ENCODE results near the gene ABHD16A.
"Not testable (repeated sequence)": the region's sequence is repeated elsewhere in the genome, so short reads cannot be mapped to it uniquely, and the experiment has no call there.

ABHD16A gene

DNA sequence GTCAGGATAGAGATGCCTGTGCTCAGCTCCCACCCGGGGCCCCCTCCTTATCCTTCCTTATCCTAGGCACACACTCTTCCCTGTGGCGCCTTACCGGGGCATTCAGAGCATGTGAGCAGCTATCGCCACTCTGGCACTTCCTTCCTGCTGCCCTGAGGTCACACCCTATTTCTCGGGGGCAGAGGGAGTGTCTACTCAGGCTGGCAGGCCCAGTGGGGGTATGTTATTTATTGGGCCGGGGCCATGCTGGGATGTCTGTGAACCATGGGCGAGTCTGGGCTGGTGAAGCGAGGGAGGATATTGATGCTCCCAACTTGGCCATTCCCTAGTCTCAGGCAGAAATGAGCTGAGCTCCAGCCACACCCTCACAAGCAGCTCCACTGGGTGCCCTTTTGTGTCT lies 8.1 kb upstream of the ABHD16A start:
- DNase-seq (ENCODE audit: low read depth, low spot score): no peak
- H3K36me3 ChIP-seq (ENCODE audit: insufficient read depth, insufficient read length, low read length): no peaks in the 10 kb centered on the region
- no peak overlapping the region for H3K9ac ChIP-seq (ENCODE audit: insufficient read length, low read depth)
- no peaks in the 10 kb centered on the region for H3K9me3 ChIP-seq (ENCODE audit: insufficient read depth, low read length)
- H3K4me3 ChIP-seq (ENCODE audit: insufficient read length, low read depth): no peak overlapping the region
- no peaks in the 10 kb centered on the region for H3K27me3 ChIP-seq (ENCODE audit: insufficient read depth, insufficient read length)
- TF ChIP-seq YY1 (IDR thresholded peaks at IDR 0.05; ENCODE audit: insufficient read depth, insufficient read length): no peak
- no peak for TF ChIP-seq SUZ12 (IDR thresholded peaks at IDR 0.05; ENCODE audit: extremely low read depth, insufficient read depth, insufficient read length)
- no peak for TF ChIP-seq ZNF274 (IDR thresholded peaks at IDR 0.05; ENCODE audit: low read depth, low read length)
- peaks cover 6% of the 10 kb centered on the region for H3K4me1 ChIP-seq (ENCODE audit: insufficient read depth, insufficient read length)

DNA sequence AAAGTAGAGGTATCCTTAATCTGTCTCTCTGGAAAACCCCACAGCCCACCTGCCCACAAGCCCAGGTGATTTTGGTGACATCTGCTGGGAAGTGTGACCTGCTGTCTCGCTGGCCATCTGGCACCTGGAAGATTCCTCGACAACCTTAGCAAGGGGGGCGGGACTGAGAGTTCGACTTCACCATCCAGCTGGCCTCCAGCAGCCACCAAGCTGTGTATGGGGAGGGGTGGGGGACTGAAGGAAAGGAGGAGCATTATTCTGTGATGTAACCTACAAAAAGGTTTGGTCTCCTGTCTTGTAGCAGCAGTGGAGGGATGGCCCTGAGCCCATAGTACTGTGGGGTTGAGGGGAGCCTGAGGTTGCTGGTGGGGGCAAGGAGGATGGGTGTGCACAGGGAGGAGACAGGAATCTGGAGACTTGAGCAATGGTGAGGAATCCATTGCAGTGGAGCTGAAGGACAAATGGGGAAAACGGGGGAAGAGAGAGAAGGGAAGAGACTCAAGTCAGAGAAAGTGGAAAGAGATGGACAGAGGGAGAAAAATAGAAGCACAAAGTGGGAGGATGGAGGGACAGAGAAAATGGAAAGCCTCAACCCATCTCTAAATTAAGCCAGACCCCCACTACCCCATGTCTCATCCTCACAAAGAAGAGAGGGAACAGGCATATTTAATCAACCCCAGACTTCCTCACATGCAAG lies 7.5 kb upstream of the ABHD16A start:
- Histone ChIP-seq H3K4me3 (ENCODE audit: insufficient read length, low read depth) (no peak overlapping the region), H3K27me3 (ENCODE audit: insufficient read depth, insufficient read length) (no peaks in the 10 kb centered on the region), H3K4me1 (ENCODE audit: insufficient read depth, insufficient read length) (peaks cover 6% of the 10 kb centered on the region), H3K9me3 (ENCODE audit: insufficient read depth, low read length) (no peaks in the 10 kb centered on the region), H3K9ac (ENCODE audit: insufficient read length, low read depth) (no peak overlapping the region), H3K36me3 (ENCODE audit: insufficient read depth, insufficient read length, low read length) (no peaks in the 10 kb centered on the region)
- no peak for DNase-seq (ENCODE audit: low read depth, low spot score)
- TF ChIP-seq ZNF274 (IDR thresholded peaks at IDR 0.05; ENCODE audit: low read depth, low read length) (no peak), YY1 (IDR thresholded peaks at IDR 0.05; ENCODE audit: insufficient read depth, insufficient read length) (no peak), SUZ12 (IDR thresholded peaks at IDR 0.05; ENCODE audit: extremely low read depth, insufficient read depth, insufficient read length) (no peak)

DNA sequence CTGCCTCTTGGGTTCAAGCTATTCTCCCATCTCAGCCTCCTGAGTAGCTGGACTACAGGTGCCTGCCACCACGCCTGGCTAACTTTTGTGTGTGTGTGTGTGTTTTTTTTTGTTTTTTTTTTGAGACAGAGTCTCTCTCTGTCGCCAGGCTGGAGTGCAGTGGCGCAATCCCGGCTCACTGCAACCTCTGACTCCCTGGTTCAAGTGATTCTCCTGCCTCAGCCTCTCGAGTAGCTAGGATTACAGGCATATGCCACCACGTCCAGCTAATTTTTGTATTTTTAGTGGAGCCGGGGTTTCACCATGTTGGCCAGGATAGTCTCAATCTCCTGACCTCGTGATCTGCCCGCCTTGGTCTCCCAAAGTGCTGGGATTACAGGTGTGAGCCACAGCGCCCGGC lies 6.0 kb upstream of the ABHD16A start:
- H3K36me3 ChIP-seq (ENCODE audit: insufficient read depth, insufficient read length, low read length); H3K9ac ChIP-seq (ENCODE audit: insufficient read length, low read depth); H3K4me3 ChIP-seq (ENCODE audit: insufficient read length, low read depth); DNase-seq (ENCODE audit: low read depth, low spot score); H3K27me3 ChIP-seq (ENCODE audit: insufficient read depth, insufficient read length); H3K4me1 ChIP-seq (ENCODE audit: insufficient read depth, insufficient read length); H3K9me3 ChIP-seq (ENCODE audit: insufficient read depth, low read length): not testable (repeated sequence)

DNA sequence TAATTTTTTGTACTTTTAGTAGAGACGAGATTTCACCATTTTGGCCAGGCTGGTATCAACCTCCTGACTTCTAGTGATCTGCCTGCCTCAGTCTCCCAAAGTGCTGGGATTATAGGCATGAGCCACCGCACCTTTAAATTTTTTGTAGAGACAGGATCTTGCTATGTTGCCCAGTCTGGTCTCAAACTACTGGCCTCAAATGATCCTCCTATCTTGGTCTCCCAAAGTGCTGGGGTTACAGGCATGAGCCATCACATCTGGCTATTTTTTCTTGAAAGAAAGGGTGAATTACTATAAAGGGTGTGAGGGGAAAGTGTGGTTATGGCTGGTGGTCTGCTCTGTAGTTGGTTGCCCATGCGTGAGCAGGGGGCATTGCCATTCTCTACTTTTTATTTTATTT lies 5.1 kb upstream of the ABHD16A start:
- no peaks in the 10 kb centered on the region for H3K4me1 ChIP-seq (ENCODE audit: insufficient read depth, insufficient read length)
- TF ChIP-seq SUZ12 (IDR thresholded peaks at IDR 0.05; ENCODE audit: extremely low read depth, insufficient read depth, insufficient read length): no peak
- no peak for TF ChIP-seq ZNF274 (IDR thresholded peaks at IDR 0.05; ENCODE audit: low read depth, low read length)
- no peak for TF ChIP-seq YY1 (IDR thresholded peaks at IDR 0.05; ENCODE audit: insufficient read depth, insufficient read length)

DNA sequence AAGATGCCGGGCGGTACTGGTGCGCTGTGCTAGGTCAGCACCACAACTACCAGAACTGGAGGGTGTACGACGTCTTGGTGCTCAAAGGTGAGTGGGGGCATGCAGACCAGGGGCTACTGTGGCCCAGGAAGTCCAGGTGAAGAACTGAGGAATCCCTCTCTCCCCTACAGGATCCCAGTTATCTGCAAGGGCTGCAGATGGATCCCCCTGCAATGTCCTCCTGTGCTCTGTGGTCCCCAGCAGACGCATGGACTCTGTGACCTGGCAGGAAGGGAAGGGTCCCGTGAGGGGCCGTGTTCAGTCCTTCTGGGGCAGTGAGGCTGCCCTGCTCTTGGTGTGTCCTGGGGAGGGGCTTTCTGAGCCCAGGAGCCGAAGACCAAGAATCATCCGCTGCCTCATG lies 4.6 kb upstream of the ABHD16A start:
- Histone ChIP-seq H3K9me3 (ENCODE audit: insufficient read depth, low read length) (no peaks in the 10 kb centered on the region), H3K27me3 (ENCODE audit: insufficient read depth, insufficient read length) (no peaks in the 10 kb centered on the region), H3K4me1 (ENCODE audit: insufficient read depth, insufficient read length) (no peaks in the 10 kb centered on the region), H3K9ac (ENCODE audit: insufficient read length, low read depth) (no peak overlapping the region), H3K4me3 (ENCODE audit: insufficient read length, low read depth) (no peak overlapping the region), H3K36me3 (ENCODE audit: insufficient read depth, insufficient read length, low read length) (no peaks in the 10 kb centered on the region)
- no peak for DNase-seq (ENCODE audit: low read depth, low spot score)
- TF ChIP-seq SUZ12 (IDR thresholded peaks at IDR 0.05; ENCODE audit: extremely low read depth, insufficient read depth, insufficient read length) (no peak), YY1 (IDR thresholded peaks at IDR 0.05; ENCODE audit: insufficient read depth, insufficient read length) (no peak), ZNF274 (IDR thresholded peaks at IDR 0.05; ENCODE audit: low read depth, low read length) (no peak)

More for the DNA sequence above, 5.1 kb upstream of the ABHD16A start:
- no peaks in the 10 kb centered on the region for H3K27me3 ChIP-seq (ENCODE audit: insufficient read depth, insufficient read length)
- H3K36me3 ChIP-seq (ENCODE audit: insufficient read depth, insufficient read length, low read length): no peaks in the 10 kb centered on the region
- DNase-seq (ENCODE audit: low read depth, low spot score): no peak
- no peak overlapping the region for H3K4me3 ChIP-seq (ENCODE audit: insufficient read length, low read depth)
- no peak overlapping the region for H3K9ac ChIP-seq (ENCODE audit: insufficient read length, low read depth)
- no peaks in the 10 kb centered on the region for H3K9me3 ChIP-seq (ENCODE audit: insufficient read depth, low read length)

DNA sequence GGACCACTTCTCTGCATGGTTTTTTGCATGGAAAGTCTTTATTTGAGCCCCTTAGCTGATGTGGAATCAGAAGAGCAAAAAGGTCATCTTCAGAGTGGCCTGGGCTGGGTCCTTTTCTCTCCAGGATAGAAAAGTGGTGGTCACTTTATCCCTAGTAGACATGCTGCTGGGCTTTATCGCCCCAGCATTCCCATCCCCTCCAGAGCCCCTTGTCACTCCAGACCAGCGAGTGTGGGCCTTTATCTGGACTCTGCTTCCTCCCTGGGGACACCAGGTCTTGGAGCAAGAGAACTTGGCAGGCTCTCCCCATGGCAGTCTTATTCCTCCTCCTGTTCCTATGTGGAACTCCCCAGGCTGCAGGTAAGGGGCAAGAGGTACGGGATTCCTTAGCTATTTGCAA lies 3.5 kb upstream of the ABHD16A start, which contains the start of gene LY6G6F:
LY6G6F (plus strand) TSS at position 268 of the 400 bp plus-strand sequence; CDS start at position 309, 41 bp downstream.
- Histone ChIP-seq H3K4me3 (ENCODE audit: insufficient read length, low read depth) (no peak within 1 kb of the TSS), H3K9ac (ENCODE audit: insufficient read length, low read depth) (no peak within 1 kb of the TSS), H3K9me3 (ENCODE audit: insufficient read depth, low read length) (no peaks in the 10 kb centered on the region), H3K27me3 (ENCODE audit: insufficient read depth, insufficient read length) (no peaks in the 10 kb centered on the region), H3K36me3 (ENCODE audit: insufficient read depth, insufficient read length, low read length) (peaks cover 4% of the 10 kb centered on the region), H3K4me1 (ENCODE audit: insufficient read depth, insufficient read length) (peaks cover 4% of the 10 kb centered on the region)
- TF ChIP-seq SUZ12 (IDR thresholded peaks at IDR 0.05; ENCODE audit: extremely low read depth, insufficient read depth, insufficient read length) (no peak), YY1 (IDR thresholded peaks at IDR 0.05; ENCODE audit: insufficient read depth, insufficient read length) (no peak), ZNF274 (IDR thresholded peaks at IDR 0.05; ENCODE audit: low read depth, low read length) (no peak)
- DNase-seq (ENCODE audit: low read depth, low spot score): no peak

DNA sequence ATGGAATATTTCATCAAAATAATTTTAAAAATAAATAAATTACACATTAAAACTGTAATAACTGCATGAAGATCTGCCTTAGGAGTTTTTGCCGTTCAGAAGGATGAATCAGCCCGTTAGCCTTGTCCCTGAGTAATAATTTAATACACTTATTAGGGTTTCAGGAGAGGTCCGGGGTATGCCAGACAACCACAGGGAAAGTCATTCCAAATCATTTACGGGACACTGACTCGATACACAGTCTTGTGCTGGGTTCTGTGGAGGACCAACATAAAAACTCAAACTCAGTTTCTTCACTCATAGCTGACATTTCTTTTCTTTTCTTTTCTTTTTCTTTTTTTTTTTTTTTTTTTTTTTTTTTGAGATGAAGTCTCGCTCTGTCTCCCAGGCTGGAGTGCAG lies 2.8 kb upstream of the ABHD16A start:
- Histone ChIP-seq H3K9me3 (ENCODE audit: insufficient read depth, low read length) (no peaks in the 10 kb centered on the region), H3K4me3 (ENCODE audit: insufficient read length, low read depth) (no peak overlapping the region), H3K9ac (ENCODE audit: insufficient read length, low read depth) (no peak overlapping the region), H3K27me3 (ENCODE audit: insufficient read depth, insufficient read length) (no peaks in the 10 kb centered on the region), H3K4me1 (ENCODE audit: insufficient read depth, insufficient read length) (peaks cover 5% of the 10 kb centered on the region), H3K36me3 (ENCODE audit: insufficient read depth, insufficient read length, low read length) (peaks cover 10% of the 10 kb centered on the region)
- no peak for DNase-seq (ENCODE audit: low read depth, low spot score)
- no peak for TF ChIP-seq YY1 (IDR thresholded peaks at IDR 0.05; ENCODE audit: insufficient read depth, insufficient read length)
- no peak for TF ChIP-seq ZNF274 (IDR thresholded peaks at IDR 0.05; ENCODE audit: low read depth, low read length)
- TF ChIP-seq SUZ12 (IDR thresholded peaks at IDR 0.05; ENCODE audit: extremely low read depth, insufficient read depth, insufficient read length): no peak

All from NT2/D1 (cell line).